ENCODE data around the gene JARID2.

JARID2 gene

DNA sequence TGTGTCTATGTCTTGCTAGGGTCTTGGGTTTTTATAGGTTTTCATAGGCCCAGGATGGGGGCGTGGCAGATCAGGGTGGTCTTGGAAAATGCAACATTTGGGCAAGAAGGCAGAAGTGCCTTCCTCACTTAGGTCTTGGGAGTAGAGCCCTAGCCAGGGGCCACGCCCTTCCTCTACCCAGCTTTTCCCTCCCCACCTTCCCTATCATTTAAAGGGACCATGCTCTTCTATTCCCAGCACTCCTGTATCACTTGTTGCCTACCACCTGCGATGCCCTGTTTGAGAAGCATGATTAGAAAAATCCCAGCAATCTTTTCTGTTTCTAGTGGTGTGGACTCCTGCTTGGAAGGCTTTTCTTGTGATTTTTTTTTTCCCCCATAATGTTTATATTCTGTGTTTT, 190.6 kb downstream of the JARID2 start:
- TF ChIP-seq CTCF (IDR thresholded peaks at IDR 0.05): no peak
- Histone ChIP-seq H3K4me3 (no peak overlapping the region), H3K36me3 (no peaks in the 10 kb centered on the region), H3K9me3 (peaks cover 0 to 11% (median 0%) of the 10 kb centered on the region in 3 donors), H3K4me1 (peaks cover 0 to 37% (median 18%) of the 10 kb centered on the region in 4 donors), H3K27me3 (no peaks in the 10 kb centered on the region), H3K27ac (no peak overlapping the region)
- intact Hi-C loops (cut with DNase I; ENCODE audit: low total_unique reads): loop anchor here (10.0 kb wide), 1 partner anchor 192 kb away; the partner anchor contains the start of gene JARID2
- no peak for DNase-seq

DNA sequence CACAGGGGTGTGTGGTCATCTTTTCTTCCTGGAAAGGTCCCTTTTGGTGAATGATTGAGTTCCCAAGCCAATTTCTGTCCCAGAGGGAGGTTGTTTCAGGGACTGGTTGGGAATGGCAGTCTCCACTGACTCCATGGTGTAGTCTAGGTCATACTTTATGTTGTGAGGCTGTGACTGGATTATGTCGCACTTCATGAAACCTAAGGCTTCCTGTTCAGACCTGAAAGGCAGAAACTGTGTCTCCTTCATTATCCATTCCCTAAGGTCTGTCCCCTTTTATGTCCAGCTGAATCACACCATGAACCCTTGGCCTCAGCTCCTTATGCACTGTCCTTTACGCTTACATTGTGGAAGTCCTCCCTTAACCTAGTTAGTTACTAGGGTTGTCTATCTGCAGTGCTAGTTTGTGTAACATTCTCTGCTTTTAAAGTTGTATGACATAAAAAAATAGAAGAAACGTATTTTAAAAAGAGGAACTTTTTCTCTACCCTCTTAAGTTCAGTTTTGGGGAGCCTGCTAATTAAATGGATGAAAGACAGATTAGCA, 191.3 kb downstream of the JARID2 start:
- Histone ChIP-seq H3K4me3 (no peak overlapping the region), H3K4me1 (peaks cover 0 to 37% (median 15%) of the 10 kb centered on the region in 4 donors), H3K27me3 (no peaks in the 10 kb centered on the region), H3K36me3 (no peaks in the 10 kb centered on the region), H3K9me3 (peaks cover 0 to 11% (median 0%) of the 10 kb centered on the region in 3 donors), H3K27ac (no peak overlapping the region)
- TF ChIP-seq CTCF (IDR thresholded peaks at IDR 0.05): no peak
- intact Hi-C loops (cut with DNase I; ENCODE audit: low total_unique reads): loop anchor here (10.0 kb wide), 1 partner anchor 192 kb away; the partner anchor contains the start of gene JARID2
- DNase-seq: no peak

- no peak for TF ChIP-seq CTCF (IDR thresholded peaks at IDR 0.05)
- Histone ChIP-seq H3K4me1 (peaks cover 0 to 38% (median 8%) of the 10 kb centered on the region in 4 donors), H3K27me3 (no peaks in the 10 kb centered on the region), H3K36me3 (no peaks in the 10 kb centered on the region), H3K4me3 (no peak overlapping the region), H3K27ac (no peak overlapping the region), H3K9me3 (peaks cover 0 to 8% (median 0%) of the 10 kb centered on the region in 3 donors)
- no peak for DNase-seq
- intact Hi-C loops (cut with DNase I; ENCODE audit: low total_unique reads): loop anchor here (10.0 kb wide), 1 partner anchor 195 kb away; the partner anchor contains the start of gene JARID2
Observed at GRCh38 chr6:15439410-15440025, 193.6 kb downstream of the JARID2 start.

DNA sequence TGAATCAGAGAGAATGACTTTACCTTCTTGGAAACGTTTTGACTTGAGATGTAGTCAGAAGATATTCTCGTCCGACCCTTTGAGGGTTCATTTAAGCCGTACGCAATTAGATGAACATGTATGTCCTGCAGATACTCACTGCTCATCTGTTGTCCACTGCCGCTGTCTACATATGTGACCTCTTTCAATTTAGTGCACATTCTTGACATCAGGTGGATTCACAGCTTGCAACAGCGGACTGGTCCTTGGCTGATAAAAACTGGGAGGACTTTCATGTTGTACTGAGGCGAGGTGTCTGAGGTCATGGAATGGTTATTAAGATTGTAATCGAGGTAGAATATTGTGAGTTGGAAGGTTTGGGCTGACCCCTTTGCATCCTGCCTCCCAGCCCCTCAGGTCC, 194.2 kb downstream of the JARID2 start:
- Histone ChIP-seq H3K36me3 (no peaks in the 10 kb centered on the region), H3K4me1 (peaks cover 0 to 38% (median 8%) of the 10 kb centered on the region in 4 donors), H3K27me3 (no peaks in the 10 kb centered on the region), H3K27ac (no peak overlapping the region), H3K9me3 (peaks cover 0 to 3% (median 0%) of the 10 kb centered on the region in 3 donors), H3K4me3 (no peak overlapping the region)
- no peak for TF ChIP-seq CTCF (IDR thresholded peaks at IDR 0.05)
- intact Hi-C loops (cut with DNase I; ENCODE audit: low total_unique reads): no loop called here
- DNase-seq: no peak

DNA sequence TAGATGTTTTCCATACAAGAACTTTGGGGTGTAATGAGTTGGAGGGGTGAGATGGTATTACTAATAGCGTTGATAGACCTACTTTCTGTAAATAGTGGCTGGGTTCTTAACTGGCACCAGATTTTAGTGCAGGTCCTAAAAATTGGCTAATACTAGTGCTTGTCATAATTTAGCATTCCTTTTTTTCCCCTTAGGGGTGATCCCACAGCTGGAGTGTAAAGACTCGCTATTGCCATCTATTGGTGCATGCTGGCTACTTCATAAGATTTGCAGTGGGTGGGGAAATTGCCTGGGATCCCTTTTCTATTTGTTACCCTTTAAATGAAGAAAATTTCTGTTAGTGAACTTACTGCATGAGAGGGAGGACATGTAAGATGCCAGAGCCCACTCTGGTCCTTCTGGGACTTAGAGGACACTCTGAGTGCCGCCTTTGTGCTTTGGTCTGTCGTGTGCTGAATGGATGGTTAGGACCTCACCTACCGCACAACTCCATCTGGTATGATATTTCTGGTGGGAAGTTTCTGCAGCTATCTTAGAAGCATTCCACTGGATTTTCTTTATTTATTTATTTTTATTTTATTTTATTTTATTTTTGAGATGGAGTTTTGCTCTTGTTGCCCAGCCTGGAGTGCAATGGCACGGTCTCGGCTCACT, 195.5 kb downstream of the JARID2 start:
- H3K4me1 ChIP-seq: peaks cover 0 to 38% (median 8%) of the 10 kb centered on the region in 4 donors
- no peak overlapping the region for H3K4me3 ChIP-seq
- H3K36me3 ChIP-seq: no peaks in the 10 kb centered on the region
- no peak overlapping the region for H3K27ac ChIP-seq
- DNase-seq: peak in 1 of 2 donors; percentile 48
- TF ChIP-seq CTCF (IDR thresholded peaks at IDR 0.05): peak; percentile 65 to 79
- intact Hi-C loops (cut with DNase I; ENCODE audit: low total_unique reads): no loop called here
- H3K9me3 ChIP-seq: no peaks in the 10 kb centered on the region
- no peaks in the 10 kb centered on the region for H3K27me3 ChIP-seq

Measured in tibial artery (tissue), 4 donors.